GM18858 (cell line): ENCODE data around the gene IL17RD.

ENCODE experiments used
- ATAC-seq: cut with Tn5 transposase; IDR thresholded peaks from one replicate; pipeline ENCODE4 v1.9.1; 2021; ENCODE audit not compliant: unreplicated experiment

The IL17RD gene

DNA sequence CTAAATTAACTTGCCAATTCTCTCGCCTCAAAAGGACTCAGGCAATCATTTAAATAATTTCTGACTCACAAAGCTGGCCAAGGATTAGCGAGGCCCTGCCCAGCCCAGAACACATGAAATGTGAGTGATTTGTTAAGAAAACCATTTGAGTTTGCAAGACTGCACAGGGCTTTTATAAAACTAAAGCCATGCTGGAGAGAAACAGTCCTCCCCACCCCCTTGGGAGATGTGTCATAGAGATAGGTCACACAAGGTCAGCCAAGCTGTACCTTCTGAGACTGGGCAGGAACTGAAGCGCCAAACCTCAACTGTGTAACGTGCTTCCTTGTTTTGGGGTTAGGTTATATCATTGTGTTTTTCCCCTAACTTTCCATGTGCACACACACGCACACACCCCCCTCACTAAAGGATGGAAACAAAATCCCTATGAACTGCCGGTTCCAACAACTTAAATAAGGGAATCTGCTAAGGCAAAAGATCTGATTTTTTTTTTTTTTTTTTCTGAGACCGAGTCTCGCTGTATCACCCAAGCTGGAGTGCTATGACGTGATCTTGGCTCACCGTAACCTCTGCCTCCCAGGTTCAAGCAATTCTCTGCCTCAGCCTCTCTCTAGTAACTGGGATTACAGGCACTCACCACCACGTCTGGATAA is 96.6 kb downstream of the IL17RD start:
- peak; percentile 98 for ATAC-seq

DNA sequence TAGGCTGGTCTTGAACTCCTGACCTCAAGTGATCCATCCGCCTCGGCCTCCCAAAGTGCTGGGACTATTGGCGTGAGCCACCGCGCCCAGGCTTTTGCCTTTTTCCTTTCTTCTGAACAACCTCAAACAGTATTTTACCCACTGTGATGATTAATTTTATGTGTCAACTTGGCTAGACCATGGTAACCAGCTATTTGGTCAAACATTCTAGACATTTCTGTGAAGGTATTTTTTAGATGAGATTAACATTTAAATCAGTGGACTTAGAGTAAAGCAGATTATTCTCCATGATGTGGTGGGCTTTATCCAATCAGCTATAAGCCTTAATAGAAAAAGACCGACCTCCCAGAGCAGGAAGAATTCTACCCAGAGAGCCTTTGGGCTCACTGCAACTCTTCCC is 98.7 kb downstream of the IL17RD start:
- no peak for ATAC-seq

DNA sequence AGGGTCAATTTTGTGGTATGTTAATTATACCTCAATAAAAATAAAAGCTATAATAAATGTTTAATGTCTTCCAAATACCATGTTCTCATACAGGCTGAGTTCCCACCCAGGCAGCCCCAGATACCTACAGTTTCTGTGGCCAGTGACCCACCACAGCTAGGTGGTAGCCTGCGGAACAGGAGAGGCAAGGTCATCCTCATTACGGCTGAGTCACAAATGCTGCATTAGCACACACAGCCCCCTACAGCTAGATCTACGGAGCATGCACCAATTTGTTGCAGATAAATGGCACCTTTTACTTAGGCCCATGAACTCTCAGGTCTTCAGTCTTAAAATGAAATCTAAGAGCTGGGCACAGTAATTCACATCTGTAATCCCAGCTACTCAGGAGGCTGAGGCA is 99.6 kb downstream of the IL17RD start:
- no peak for ATAC-seq

DNA sequence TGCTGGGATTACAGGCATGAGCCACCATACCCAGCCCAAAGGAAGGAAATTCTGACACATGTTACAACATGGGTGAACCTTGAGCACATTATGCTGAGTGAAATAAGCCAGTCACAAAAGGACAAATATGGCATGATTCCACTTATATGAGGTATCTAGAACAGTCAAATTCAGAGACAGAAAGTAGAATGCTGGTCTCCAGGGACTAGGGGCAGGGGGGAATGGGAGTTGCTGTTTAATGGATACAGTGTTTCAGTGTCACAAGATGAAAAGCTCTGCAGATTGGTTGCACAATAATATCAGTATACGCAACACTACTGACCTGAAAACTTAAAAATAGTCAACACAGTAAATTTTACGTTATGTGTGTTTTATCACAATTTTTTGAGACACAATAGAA is 100.6 kb downstream of the IL17RD start:
- no peak for ATAC-seq

DNA sequence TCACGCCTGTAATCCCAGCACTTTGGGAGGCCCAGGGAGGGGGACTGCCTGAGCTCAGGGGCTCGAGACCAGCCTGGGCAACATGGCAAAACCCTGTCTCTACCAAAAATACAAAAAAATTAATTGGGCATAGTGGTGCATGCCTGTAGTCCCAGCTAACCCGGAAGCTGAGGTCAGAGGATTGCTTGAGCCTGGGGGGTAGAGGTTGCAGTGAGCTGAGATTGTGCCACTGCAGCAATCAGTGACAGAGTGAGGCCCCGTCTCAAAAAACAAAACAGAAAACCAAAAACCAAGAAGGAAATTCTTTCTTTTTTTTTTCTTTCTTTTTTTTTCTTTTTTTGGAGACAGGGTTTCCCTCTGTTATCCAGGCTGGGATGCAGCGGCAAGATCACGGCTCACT is 101.2 kb downstream of the IL17RD start:
- no peak for ATAC-seq

DNA sequence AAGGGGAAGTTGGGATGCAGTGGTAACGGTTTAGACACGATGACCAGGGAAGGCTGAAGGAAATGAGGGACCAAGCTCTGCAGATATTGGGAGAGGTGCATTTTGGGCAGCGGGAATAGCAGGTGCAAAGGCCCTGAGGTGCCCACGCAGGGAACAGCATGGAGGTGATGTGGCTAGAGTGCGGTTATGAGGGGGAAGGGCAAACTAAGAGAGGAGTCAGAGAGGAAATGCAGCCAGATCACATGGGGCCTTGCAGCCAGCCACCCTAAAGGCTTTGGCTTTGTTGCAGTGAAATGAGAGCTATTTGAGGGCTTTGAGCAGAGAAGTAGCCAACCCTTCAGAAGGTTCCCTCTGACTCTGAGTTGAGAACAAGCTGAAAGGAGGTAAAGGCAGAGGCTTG is 102.1 kb downstream of the IL17RD start:
- ATAC-seq = no peak

DNA sequence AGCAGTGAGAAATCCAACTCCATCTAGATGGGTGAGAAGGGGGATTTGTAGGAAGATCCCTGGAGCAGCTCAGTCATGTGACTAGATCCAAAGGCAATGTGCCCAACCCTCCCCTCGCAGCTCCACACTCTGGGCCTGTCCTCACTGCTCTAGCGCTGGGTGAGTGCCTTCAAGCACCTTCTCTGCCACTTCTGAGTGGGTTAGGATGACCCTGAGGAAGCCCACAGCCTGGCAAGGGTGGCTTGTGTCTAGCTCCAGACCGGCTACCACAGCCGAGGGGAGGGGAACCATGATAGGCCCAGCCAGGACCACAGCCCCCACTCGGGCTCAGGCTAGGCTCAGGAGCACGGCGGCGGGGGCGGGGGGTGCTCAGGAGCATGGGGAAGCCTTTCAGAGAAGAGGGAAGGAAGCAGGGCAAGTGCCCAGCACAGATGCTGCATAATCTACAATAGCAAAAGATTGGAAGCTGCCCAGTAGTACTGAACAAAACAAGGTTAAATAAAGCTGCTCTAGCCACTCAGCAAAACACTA is 103.0 kb downstream of the IL17RD start:
- no peak for ATAC-seq

DNA sequence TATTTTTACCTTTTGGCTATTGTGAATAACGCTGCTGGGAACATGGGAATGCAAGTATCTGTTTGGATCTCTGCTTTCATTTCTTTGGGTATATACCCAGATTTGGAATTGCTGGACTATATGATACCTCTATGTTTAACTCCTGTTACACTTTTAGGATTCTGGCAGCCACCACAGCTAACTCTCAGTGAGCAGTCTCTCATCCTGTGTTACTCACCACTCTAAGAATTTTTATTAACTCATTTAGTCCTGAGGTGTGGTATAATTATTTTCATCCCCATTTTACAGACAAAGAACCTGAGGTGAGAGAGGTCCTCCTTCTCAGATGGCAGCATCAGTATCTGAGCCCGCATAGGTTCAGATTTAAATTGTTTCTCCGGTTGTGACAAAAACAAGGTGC is 103.6 kb downstream of the IL17RD start:
- ATAC-seq = no peak

DNA sequence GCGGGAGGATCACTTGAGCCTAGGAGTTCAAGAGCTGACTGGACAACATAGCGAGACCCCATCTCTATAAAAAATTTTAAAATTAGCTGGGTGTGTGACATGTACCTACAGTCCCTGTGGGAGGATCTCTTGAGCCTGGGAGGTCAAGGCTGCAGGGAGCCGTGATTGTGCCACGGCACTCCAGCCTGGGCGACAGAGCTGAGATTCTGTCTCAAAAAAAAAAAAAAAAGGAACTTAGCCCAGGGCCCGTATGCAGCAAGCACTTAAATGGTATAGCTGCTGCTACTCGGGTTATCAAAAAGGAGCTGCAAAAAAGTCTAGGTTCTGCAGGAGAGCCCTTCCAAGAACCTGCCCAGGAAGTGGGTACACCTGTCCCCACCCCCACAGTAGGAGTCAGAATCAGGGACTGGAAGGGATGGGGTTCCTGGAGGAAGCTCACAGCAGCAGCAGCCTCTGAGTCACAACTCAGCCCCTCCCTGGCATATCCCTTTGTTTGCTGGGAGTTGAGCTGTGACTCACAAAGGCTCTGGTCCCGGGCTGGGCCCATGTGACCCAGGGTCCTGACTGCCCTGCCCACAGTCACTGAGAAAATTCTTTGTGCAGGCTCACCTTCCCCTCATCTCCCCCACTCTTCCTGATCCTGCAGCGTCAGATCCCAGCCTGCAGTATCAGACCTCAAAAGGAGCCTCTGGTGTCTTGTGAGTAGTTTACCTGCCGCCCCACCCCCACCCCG is 104.9 kb downstream of the IL17RD start, which contains the start of gene SPATA12:
TSS of gene SPATA12 (plus strand) at position 576 of the 733 bp plus-strand sequence. CDS start 13,031 bp downstream, outside the sequence.
- ATAC-seq = no peak

DNA sequence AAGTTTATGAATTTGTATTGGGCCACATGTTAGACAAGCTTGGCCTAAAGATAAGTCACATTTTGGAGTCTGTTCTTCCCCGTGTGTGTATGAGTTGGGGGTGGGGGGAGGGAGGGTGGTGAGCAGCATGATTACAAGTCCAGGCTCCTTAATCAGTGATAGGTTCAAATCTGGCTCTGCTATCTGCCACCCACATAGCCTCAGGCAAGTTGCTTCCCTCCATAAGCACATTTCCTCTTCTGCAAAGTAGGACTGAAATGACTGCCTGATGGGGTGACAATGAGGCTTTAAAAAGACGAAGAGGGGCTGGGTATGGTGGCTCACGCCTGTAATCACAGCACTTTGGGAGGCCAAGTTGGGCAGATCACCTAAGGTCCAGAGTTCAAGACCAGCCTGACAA is 105.7 kb downstream of the IL17RD start:
- no peak for ATAC-seq

DNA sequence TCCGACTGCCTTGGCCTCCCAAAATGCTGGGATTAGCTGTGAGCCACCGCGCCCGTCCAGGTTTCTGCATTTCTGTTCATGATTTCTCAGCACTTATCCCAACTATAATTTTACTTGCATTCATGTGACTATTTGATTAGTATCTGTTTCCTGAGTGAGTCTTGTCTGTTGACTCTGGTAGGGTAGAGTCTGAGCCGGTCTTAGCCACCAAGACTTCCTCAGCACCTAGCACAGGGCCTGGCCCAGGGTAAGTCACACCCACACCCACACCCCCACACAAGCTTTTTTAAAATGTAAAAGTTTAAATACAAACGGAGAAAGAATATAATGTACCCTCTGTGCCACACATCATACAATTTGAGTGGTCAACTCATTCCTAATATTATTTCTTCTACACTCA is 107.8 kb downstream of the IL17RD start:
- ATAC-seq = no peak

DNA sequence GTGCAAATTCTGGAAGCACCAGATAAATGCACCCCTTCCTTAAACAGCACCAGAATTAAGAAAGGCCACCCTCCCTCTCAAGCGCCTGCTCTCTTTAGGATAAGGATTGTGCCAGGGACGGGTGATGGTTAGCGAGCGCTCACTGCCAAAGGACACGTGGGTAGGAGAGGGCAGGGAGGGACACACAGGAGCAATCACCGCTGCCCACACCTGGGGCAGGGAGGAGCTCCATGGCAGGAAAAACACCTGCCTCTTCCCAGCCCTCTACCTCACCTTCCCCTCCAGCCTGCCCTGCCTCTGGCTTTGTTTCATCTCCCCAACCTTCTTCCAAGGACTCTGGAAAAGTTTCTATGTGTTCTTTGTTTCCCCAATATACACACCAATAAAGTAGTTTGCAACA is 112.0 kb downstream of the IL17RD start:
- ATAC-seq = no peak

DNA sequence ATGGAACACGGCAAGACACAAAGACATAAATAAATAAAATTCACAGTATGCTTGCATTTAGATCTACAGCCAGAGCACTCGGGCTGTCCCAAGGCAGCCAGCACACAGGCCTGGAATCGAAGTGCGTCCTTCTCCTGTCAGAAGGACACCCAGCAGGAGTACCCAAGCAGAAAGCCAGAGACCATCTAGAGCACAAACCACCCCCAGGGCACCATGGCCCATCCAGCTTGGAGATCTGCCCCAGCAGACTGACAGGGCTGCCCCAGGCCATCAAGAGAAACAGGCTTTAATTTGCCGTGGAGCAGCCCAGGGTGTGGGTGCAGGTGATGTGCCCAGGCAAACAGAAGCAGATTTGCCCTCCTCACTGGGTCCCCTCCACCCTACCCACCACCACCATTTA is 112.5 kb downstream of the IL17RD start:
- ATAC-seq = no peak

DNA sequence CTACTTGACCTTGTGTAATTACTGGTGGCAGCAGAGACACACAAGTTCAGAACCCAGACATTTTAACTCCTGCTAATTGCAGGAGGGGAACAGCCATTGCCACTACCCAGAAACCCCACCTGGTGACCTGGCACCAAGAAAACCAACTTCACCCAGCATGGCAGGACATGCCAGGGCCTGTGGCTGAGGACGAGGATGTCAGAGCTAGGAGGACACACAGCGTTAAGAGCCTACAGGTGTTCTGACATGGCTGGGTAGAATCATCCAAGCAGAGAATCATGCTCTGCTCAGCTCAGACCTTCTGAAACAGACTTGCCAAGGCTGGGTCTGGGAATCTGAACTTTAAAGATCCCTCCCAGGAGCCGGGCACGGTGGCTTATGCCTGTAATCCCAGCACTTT is 116.4 kb downstream of the IL17RD start:
- no peak for ATAC-seq

DNA sequence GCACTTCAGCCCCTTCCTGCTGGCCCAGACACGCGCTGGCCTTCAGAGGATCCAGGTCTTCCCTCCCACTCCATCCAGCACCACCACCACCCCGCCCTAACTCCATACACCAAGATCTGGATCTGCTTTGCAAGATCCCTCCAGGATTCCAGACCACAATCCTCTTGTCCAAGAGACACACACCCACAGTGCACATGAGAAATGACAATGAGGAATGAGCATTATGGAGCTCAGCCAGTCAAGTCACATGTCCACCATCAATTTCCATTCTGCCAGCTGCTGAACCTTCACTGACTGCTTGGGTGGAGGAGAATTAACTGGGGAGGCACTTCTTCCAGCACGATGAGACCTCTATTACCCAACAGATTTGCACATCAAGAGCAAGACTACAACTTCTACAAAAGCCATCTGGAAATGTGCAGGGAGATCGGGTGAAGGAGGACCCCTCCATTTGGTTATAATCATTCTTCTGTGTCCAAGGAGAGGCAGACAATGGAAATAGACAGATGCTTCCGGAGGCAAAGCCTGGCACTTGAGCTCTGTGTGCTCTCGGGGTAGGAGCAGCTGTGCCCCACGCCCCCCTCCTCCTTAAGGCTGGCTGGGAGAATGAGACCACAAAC is 117.0 kb downstream of the IL17RD start:
- ATAC-seq = no peak

DNA sequence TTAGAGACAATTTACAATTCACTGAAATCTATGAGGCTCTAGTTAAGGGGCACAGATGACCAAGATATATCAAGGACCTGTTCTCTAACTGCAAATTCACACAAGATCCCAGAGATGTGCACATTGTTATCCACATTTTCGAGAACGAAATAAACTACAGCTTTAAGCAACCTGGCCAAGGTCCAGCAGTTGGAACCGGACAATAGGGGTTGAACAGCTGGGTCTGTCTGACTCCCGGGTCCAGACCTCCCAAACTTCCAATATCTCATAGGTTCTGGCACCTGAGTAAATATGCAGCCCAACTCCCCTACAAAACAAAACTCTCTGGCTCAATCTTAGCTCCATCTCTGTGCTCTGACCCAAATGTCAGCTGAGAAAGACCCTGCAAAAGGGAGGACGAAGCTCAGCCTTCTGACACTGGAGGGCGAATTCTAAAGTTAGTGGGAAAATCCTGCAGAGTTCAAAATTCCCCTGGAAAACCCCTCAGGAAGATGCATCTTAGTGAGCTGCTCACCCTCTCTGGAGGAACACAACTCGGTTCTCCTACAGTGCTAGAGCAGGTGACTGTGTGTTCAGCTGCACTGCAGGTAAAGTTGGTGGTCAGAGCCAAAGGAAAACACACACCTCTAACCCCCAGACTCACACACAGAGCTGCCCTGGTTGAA is 118.9 kb downstream of the IL17RD start:
- ATAC-seq = no peak

DNA sequence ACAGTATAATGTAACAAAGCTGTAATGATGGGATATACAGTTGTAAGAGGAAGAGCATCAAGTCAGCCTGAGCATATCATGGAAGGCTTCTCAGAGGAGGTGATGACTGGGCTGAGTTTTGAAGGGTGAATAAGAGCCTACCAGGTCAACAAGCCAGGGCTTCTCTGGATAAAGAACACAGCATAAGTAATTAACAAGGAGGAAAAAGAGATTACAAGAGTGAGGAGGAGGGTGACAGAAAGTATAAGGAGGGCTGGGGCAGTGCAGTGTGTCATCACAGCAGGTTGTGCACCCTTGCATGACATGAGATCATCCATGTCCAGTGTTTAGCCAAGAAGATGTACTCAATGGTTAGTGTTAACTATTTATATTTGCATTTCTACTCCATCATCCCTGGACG is 121.6 kb downstream of the IL17RD start:
- no peak for ATAC-seq

DNA sequence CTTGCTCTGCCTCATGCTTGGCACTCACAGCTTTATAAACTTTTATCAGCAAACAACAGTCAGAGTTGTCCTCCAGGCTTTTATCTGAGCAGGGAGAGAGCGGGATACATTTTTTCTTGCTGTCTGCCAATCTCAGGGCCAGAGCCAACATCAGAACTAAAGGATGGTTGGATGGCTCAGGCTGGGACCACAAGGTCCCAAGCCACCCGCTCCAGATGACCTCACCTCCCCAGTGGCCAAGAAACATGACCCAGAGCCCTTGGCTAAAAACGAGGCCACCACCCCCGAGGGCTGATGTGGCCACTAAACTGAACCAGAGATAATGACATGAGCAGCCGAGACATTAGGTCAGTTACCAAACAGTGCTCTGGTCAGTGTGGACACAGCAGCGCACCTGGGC is 123.5 kb downstream of the IL17RD start:
- ATAC-seq = no peak
